ENCODE data around the gene AP2S1.

Gene AP2S1

DNA sequence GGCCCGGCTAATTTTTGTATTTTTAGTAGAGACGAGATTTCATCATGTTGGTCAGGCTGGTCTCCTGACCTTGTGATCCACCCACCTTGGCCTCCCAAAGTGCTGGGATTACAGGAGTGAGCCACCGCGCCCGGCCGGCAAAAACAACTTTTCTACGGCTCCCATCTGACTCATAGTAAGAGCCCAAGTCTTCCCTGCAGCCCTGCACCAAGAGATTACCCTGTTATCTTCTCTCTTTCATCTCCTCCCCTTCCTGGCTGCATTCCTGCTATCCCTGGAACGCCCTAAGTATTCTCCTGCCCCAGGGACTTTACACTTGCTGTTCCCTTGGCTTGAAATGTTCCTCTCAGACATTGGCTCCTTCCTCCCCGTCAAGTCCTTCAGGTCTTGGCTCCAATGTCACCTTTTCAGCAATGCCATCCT, 6.6 kb downstream of the AP2S1 start:
- Histone ChIP-seq H2AFZ (ENCODE audit: low read depth, low read length) (no peak overlapping the region), H3K36me3 (ENCODE audit: insufficient read depth, low read length) (peaks cover 45% of the 10 kb centered on the region), H3K4me3 (ENCODE audit: low read length) (no peak overlapping the region), H3K4me1 (ENCODE audit: insufficient read depth, low read length) (peaks cover under 1% of the 10 kb centered on the region), H3K9me3 (ENCODE audit: low read length) (no peaks in the 10 kb centered on the region), H3K27me3 (ENCODE audit: insufficient read depth, low read length) (no peaks in the 10 kb centered on the region)

DNA sequence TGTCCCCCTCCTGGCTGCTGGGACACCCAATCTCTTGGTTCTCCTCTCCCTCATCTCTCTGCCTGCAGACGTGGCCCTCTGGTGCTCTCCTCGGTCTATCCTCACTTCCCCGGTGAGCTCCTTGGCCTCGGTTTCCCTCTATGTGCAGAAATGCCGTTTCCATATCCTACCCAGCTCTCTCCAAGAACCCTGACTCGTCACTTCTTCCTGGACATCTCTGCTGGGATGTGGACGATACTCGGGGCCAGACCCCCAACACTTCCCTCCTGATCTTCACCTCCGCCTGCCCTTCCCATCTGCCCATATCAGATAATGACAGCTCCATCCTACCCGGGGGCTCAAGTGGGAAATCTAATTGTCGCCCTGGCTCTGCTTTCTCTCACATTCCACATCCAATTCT, 7.9 kb downstream of the AP2S1 start:
- Histone ChIP-seq H3K4me1 (ENCODE audit: insufficient read depth, low read length) (no peaks in the 10 kb centered on the region), H3K9me3 (ENCODE audit: low read length) (no peaks in the 10 kb centered on the region), H3K4me3 (ENCODE audit: low read length) (no peak overlapping the region), H2AFZ (ENCODE audit: low read depth, low read length) (no peak overlapping the region), H3K27me3 (ENCODE audit: insufficient read depth, low read length) (no peaks in the 10 kb centered on the region), H3K36me3 (ENCODE audit: insufficient read depth, low read length) (peaks cover 51% of the 10 kb centered on the region)

DNA sequence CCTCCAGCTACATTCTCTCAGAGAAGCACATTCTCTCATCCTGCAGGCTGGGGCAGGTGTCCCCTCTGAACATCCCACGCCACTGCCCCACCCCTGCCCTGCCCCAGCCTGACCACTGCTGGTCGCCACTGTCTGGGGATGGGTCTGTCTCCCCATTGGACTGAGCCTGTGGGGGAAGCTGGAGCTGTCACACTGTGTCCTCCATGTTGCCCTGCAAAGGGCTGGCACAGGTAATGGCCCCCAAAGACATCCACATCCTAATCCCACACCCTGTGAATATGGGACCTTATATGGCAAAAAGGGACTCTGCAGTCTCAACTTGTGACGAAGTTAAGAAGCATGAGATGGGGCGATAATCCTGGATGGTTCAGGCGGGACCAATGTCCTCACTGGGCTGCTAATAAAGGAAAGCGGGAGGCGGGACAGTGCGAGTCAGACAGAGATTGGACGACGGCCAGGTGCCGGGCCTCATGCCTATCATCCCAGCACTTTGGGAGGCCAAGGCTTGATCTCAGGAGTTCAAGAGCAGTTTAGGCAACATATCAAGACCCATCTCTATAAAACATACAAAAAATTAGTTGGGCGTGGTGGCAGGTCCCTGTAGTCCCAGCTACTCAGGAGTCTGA, 9.1 kb downstream of the AP2S1 start:
- H3K27me3 ChIP-seq (ENCODE audit: insufficient read depth, low read length), result no peaks in the 10 kb centered on the region
- no peak overlapping the region for H3K4me3 ChIP-seq (ENCODE audit: low read length)
- H2AFZ ChIP-seq (ENCODE audit: low read depth, low read length), result no peak overlapping the region
- H3K4me1 ChIP-seq (ENCODE audit: insufficient read depth, low read length), result peaks cover 3% of the 10 kb centered on the region
- peaks cover 49% of the 10 kb centered on the region for H3K36me3 ChIP-seq (ENCODE audit: insufficient read depth, low read length)
- no peaks in the 10 kb centered on the region for H3K9me3 ChIP-seq (ENCODE audit: low read length)

DNA sequence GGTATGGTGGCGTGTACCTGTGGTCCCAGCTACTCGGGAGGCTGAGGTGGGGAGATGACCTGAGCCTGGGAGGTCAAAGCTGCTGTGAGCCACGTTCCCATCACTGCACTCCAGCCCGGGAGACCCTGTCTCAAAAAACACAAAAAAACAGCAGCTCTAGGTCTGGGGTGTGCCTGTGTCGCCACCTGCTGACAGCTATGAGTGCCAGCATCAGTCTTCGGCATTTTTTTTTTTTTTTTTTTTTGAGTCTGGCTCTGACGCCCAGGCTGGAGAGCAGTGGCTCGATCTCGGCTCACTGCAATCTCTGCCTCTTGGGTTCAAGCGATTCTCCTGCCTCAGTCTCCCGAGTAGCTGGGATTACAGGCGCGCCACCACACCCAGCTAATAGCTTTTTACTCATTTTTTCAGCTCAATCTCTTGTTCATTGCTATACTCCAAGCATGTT, 10.1 kb downstream of the AP2S1 start:
- peaks cover 44% of the 10 kb centered on the region for H3K36me3 ChIP-seq (ENCODE audit: insufficient read depth, low read length)
- H3K4me3 ChIP-seq (ENCODE audit: low read length), result no peak overlapping the region
- H3K4me1 ChIP-seq (ENCODE audit: insufficient read depth, low read length), result peaks cover 4% of the 10 kb centered on the region
- H3K27me3 ChIP-seq (ENCODE audit: insufficient read depth, low read length), result no peaks in the 10 kb centered on the region
- no peaks in the 10 kb centered on the region for H3K9me3 ChIP-seq (ENCODE audit: low read length)
- H2AFZ ChIP-seq (ENCODE audit: low read depth, low read length), result no peak overlapping the region

DNA sequence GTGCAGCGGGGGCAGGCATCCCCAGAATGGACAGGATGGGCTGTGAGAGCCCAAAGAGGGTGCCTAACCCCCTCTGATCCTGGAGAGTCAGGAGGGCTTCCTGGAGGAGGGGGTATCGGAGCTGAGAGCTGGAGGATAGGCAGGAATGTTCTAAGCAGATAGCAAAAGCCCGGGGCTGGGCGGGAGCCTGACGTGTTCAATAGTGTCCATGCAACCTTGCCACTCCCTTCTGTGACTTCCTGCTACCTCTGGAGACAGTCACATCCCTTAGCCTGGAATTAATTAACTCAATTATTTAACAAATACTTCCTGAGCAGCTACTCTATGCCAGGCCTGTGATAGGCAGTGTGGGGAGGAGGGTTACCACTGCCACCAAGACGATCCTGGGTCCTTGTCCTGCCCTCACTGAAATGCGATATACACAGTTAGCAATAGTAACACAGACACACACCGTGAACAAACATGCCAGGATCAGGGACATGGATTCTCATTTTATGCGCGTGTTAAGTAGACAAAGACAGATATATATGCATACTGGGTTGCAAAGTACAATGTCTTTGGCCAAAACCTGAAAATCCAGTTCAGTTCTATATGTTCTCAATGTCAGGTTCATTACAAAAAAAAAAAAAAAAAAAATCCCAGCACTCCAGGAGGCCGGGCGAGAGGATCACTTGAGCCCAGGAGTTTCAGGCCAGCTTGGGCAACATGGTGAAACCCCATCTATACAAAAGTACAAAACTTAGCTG, 10.7 kb downstream of the AP2S1 start:
- Histone ChIP-seq H3K4me1 (ENCODE audit: insufficient read depth, low read length) (peaks cover 4% of the 10 kb centered on the region), H3K36me3 (ENCODE audit: insufficient read depth, low read length) (peaks cover 44% of the 10 kb centered on the region), H3K9me3 (ENCODE audit: low read length) (no peaks in the 10 kb centered on the region), H3K4me3 (ENCODE audit: low read length) (no peak overlapping the region), H3K27me3 (ENCODE audit: insufficient read depth, low read length) (no peaks in the 10 kb centered on the region), H2AFZ (ENCODE audit: low read depth, low read length) (no peak overlapping the region)

DNA sequence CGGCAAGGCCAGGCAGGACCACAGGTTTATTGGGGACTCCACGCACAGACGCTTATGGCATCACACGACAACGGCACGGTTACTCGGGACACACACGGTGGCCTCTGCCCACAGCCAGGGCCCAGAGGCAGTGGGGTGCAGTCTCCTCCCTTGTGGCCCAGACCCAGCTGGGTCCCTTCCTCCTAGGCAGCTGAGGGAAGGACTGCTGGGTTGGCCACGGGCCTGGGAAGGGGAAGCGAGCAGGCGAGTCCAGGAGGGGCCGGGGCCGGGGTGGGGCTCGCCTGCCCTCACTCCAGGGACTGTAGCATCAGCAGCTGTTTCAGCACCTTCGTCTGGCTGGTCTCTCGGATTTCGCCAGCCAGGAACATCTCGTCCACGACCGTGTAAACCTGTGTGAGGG, 12.5 kb downstream of the AP2S1 start:
- Histone ChIP-seq H2AFZ (ENCODE audit: low read depth, low read length) (no peak overlapping the region), H3K36me3 (ENCODE audit: insufficient read depth, low read length) (peaks cover 30% of the 10 kb centered on the region), H3K4me1 (ENCODE audit: insufficient read depth, low read length) (peaks cover 4% of the 10 kb centered on the region), H3K4me3 (ENCODE audit: low read length) (no peak overlapping the region), H3K27me3 (ENCODE audit: insufficient read depth, low read length) (no peaks in the 10 kb centered on the region), H3K9me3 (ENCODE audit: low read length) (no peaks in the 10 kb centered on the region)

DNA sequence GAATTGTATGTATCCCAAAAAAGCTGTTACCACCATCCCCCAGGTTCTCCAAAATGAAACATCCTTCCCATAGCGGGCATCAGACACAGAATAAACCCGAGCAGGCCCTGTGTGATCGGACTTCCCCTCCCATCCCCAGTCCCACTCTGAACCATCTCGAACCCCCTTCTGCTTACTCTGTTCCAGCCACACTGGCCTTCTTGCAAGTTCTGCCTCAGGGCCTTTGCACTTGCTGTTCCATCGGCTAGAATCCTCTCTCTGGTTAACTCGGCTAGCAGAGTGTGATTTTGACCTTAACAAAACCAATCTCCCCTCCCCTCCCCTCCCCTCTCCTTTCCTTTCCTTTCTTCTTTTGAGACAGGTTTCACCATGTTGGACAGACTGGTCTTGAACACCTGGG, 15.7 kb downstream of the AP2S1 start:
- H3K4me3 ChIP-seq (ENCODE audit: low read length), result no peak overlapping the region
- no peak overlapping the region for H2AFZ ChIP-seq (ENCODE audit: low read depth, low read length)
- no peaks in the 10 kb centered on the region for H3K9me3 ChIP-seq (ENCODE audit: low read length)
- H3K36me3 ChIP-seq (ENCODE audit: insufficient read depth, low read length), result peaks cover 17% of the 10 kb centered on the region
- no peaks in the 10 kb centered on the region for H3K27me3 ChIP-seq (ENCODE audit: insufficient read depth, low read length)
- H3K4me1 ChIP-seq (ENCODE audit: insufficient read depth, low read length), result peaks cover 4% of the 10 kb centered on the region

DNA sequence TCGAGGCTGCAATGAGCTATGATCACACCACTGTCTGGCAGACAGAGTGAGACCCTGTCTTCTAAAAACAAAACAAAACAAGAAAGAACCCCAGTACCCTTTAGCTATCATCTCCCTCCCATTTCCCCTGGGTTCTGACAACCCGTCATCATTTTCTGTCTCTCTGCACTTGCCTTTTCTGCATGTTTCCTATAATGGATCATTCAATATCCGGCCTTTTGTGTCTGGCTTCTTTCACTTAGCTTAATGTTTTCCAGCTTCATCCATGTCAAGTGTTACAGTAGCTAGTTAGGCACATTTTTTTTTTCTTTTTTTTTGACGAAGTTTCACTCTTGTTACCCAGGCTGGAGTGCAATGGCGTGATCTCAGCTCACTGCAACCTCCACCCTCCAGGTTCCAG, 16.5 kb downstream of the AP2S1 start:
- H3K27me3 ChIP-seq (ENCODE audit: insufficient read depth, low read length), result no peaks in the 10 kb centered on the region
- H3K4me3 ChIP-seq (ENCODE audit: low read length), result no peak overlapping the region
- no peaks in the 10 kb centered on the region for H3K9me3 ChIP-seq (ENCODE audit: low read length)
- H3K4me1 ChIP-seq (ENCODE audit: insufficient read depth, low read length), result peaks cover 4% of the 10 kb centered on the region
- no peak overlapping the region for H2AFZ ChIP-seq (ENCODE audit: low read depth, low read length)
- H3K36me3 ChIP-seq (ENCODE audit: insufficient read depth, low read length), result peaks cover 9% of the 10 kb centered on the region

DNA sequence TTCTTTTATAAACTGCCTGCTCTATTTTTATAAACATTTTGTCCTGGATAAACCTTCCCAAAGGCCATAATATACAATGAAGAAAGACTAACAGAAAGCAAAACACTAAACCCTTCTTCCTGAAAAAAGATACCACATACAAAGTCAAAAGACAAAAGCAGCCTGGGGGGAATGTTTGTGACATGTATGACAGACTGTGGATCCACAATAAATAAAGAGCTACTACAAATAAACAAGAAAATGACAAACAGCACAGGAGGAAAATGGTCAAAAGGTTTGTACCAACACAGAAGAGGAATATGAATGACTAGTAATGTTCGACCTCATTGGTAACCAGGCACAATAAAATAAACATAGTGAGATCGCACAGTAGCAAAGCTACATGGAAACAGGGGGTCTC, 19.8 kb downstream of the AP2S1 start:
- no peaks in the 10 kb centered on the region for H3K9me3 ChIP-seq (ENCODE audit: low read length)
- H3K4me1 ChIP-seq (ENCODE audit: insufficient read depth, low read length), result no peaks in the 10 kb centered on the region
- no peak overlapping the region for H3K4me3 ChIP-seq (ENCODE audit: low read length)
- H3K27me3 ChIP-seq (ENCODE audit: insufficient read depth, low read length), result no peaks in the 10 kb centered on the region
- H3K36me3 ChIP-seq (ENCODE audit: insufficient read depth, low read length), result no peaks in the 10 kb centered on the region
- no peak overlapping the region for H2AFZ ChIP-seq (ENCODE audit: low read depth, low read length)

DNA sequence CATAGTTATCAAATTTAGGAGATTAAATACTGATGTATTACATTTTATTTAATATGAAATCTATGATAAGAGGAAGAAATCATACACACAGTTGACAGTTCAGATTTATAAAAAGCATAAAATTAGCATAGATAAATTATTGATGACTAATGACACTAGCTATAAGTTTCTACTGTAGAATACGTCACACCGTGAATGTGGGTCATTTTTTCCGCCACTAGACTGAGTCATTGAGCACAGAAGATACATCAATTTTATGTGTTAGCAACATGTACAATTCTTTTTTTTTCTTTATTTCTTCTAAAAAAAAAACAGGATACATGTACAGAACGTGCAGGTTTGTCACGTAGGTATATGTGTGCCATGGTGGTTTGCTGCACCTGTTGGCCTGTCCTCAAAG, 22.2 kb downstream of the AP2S1 start:
- H2AFZ ChIP-seq (ENCODE audit: low read depth, low read length), result no peak overlapping the region
- H3K4me1 ChIP-seq (ENCODE audit: insufficient read depth, low read length), result no peaks in the 10 kb centered on the region
- H3K4me3 ChIP-seq (ENCODE audit: low read length), result no peak overlapping the region
- no peaks in the 10 kb centered on the region for H3K27me3 ChIP-seq (ENCODE audit: insufficient read depth, low read length)
- H3K36me3 ChIP-seq (ENCODE audit: insufficient read depth, low read length), result no peaks in the 10 kb centered on the region
- H3K9me3 ChIP-seq (ENCODE audit: low read length), result peaks cover 2% of the 10 kb centered on the region

DNA sequence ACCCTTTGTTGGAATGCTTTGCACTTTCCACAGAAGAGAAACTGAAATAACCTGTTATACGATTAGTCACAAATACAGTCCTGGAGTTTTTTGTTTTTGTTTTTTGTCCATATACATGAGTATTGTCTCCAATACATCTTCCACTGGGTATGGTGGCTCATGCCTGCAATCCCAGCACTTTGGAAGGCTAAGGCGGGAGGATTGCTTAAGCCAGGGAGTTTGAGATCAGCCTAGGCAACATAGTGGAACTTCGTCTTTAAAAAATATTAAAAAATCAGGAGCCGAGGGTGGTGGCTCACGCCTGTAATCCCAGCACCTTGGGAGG, 25.0 kb downstream of the AP2S1 start:
- Histone ChIP-seq H3K27me3 (ENCODE audit: insufficient read depth, low read length) (no peaks in the 10 kb centered on the region), H2AFZ (ENCODE audit: low read depth, low read length) (no peak overlapping the region), H3K4me1 (ENCODE audit: insufficient read depth, low read length) (no peaks in the 10 kb centered on the region), H3K36me3 (ENCODE audit: insufficient read depth, low read length) (no peaks in the 10 kb centered on the region), H3K9me3 (ENCODE audit: low read length) (peaks cover 2% of the 10 kb centered on the region), H3K4me3 (ENCODE audit: low read length) (no peak overlapping the region)

DNA sequence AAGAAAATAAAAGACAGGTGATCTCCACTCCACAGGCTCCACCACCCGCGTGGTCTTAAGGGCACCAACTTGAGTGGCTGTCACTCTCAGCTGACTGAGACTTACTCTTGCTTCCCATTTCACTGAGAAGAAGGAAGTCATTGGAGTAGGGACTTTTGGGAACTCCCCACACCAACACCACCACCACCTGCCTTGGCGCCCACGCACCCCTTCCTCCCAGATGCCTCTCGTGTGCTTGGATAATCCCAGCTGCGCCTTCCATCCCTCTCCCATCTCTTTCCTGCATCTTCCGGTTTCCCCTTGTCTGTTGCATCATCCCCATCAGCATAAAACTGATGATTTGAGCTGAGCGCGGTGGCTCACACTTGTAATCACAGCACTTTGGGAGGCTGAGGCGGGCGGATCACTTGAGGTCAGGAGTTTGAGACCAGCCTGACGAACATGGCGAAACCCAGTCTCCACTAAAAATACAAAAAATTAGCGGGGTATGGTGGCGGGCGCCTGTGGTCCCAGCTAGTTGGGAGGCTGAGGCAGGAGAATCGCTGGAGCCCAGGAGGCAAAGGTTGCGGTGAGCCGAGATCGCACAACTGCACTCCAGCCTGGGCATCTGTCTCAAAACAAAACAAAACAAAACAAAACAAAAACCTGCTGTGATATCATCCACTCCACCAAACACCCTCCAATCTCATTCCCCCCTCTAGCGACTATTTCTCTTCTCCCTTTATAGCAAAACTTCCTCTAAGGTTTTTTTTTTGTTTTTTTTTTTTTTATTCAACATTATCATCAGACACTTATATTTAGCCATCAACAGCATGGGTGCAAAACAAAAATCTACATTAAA, 25.5 kb downstream of the AP2S1 start:
- Histone ChIP-seq H3K9me3 (ENCODE audit: low read length) (peaks cover 2% of the 10 kb centered on the region), H3K36me3 (ENCODE audit: insufficient read depth, low read length) (no peaks in the 10 kb centered on the region), H3K4me3 (ENCODE audit: low read length) (no peak overlapping the region), H2AFZ (ENCODE audit: low read depth, low read length) (no peak overlapping the region), H3K27me3 (ENCODE audit: insufficient read depth, low read length) (no peaks in the 10 kb centered on the region), H3K4me1 (ENCODE audit: insufficient read depth, low read length) (peaks cover 3% of the 10 kb centered on the region)

DNA sequence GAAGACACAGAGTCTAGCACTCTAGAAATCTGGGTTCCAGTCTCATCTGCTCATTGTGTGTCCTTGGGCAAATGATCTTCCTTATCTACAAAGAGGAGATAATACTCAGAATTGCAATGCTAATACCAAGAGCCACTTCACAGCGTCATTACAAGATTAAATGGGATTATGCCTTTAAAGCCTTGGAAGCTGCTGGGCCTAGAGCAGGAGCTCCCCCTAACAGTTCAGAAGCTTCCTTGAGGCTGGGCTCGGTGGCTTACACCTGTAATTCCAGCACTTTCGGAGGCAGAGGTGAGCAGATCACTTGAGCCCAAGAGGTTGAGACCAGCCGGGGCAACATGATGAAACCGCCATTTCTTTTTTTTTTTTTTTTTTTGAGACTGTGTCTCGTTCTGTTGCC, 27.6 kb downstream of the AP2S1 start:
- H2AFZ ChIP-seq (ENCODE audit: low read depth, low read length), result no peak overlapping the region

More for the DNA sequence above, 27.6 kb downstream of the AP2S1 start:
- Histone ChIP-seq H3K27me3 (ENCODE audit: insufficient read depth, low read length) (no peaks in the 10 kb centered on the region), H3K4me3 (ENCODE audit: low read length) (no peak overlapping the region), H3K36me3 (ENCODE audit: insufficient read depth, low read length) (no peaks in the 10 kb centered on the region), H3K9me3 (ENCODE audit: low read length) (peaks cover 4% of the 10 kb centered on the region), H3K4me1 (ENCODE audit: insufficient read depth, low read length) (peaks cover 3% of the 10 kb centered on the region)

All from neuron (in vitro differentiated cells).